ENCODE data around the gene DGLUCY.
"Not testable (repeated sequence)": the region's sequence is repeated elsewhere in the genome, so short reads cannot be mapped to it uniquely, and the experiment has no call there.

DGLUCY gene

DNA sequence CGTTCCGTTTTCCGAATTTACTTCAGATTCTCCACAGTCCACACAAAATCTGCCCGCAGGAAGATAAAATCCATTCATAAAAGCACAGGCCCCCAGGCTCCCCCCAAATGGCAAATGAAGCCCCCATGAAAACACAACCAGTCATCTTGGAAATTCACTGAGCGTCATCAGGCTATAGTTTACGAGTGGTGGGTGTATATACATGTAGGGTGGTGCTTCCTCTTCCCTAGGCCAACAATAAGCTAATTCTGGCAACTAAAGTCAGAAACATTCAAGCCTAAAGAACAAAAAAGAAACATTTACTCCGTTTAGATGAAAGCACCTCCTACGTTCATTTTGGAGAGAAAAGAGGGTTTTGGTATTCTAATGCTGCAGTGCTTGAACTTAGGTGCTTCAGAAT is 124.8 kb downstream of the DGLUCY start:
- in situ Hi-C loops (cut with MboI; ENCODE audit: low sequenced_read_pairs, unreplicated experiment), result no loop called here
- DNase-seq (ENCODE audit: low spot score), result no peak
- TF ChIP-seq, protein P1, sequence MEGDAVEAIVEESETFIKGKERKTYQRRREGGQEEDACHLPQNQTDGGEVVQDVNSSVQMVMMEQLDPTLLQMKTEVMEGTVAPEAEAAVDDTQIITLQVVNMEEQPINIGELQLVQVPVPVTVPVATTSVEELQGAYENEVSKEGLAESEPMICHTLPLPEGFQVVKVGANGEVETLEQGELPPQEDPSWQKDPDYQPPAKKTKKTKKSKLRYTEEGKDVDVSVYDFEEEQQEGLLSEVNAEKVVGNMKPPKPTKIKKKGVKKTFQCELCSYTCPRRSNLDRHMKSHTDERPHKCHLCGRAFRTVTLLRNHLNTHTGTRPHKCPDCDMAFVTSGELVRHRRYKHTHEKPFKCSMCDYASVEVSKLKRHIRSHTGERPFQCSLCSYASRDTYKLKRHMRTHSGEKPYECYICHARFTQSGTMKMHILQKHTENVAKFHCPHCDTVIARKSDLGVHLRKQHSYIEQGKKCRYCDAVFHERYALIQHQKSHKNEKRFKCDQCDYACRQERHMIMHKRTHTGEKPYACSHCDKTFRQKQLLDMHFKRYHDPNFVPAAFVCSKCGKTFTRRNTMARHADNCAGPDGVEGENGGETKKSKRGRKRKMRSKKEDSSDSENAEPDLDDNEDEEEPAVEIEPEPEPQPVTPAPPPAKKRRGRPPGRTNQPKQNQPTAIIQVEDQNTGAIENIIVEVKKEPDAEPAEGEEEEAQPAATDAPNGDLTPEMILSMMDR (IDR thresholded peaks at IDR 0.05; ENCODE audit: borderline replicate concordance, control extremely low read depth, extremely low read depth, insufficient read depth, missing control alignments), result no peak

DNA sequence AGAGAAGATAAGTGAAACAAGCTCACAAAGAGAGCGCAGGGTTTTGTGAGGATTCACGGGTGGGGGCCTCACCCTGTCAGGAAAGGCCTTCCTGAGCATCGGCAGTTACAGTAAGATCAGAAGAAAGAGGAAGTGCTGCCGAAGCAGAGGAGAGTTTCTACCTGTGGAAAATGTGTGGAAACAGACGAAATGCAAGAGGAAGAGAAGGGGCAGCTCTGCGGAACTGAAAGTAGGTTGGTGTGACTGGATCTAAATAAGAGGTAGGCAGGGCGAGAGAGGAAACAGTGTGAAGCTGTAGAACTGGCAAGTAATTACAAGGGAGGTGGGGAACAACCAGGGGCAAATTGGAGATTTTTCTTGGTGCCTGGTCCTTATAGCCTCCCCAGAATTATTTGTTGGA is 128.0 kb downstream of the DGLUCY start:
- TF ChIP-seq, protein P1 (IDR thresholded peaks at IDR 0.05; ENCODE audit: borderline replicate concordance, control extremely low read depth, extremely low read depth, insufficient read depth, missing control alignments), result no peak
- DNase-seq (ENCODE audit: low spot score), result no peak
- in situ Hi-C loops (cut with MboI; ENCODE audit: low sequenced_read_pairs, unreplicated experiment), result no loop called here

GRCh38 chr14:91242635-91243034 is 128.8 kb downstream of the DGLUCY start:
- TF ChIP-seq, protein P1 (IDR thresholded peaks at IDR 0.05; ENCODE audit: borderline replicate concordance, control extremely low read depth, extremely low read depth, insufficient read depth, missing control alignments), result no peak
- in situ Hi-C loops (cut with MboI; ENCODE audit: low sequenced_read_pairs, unreplicated experiment), result no loop called here
- DNase-seq (ENCODE audit: low spot score), result no peak

GRCh38 chr14:91243074-91243471 is 129.2 kb downstream of the DGLUCY start:
- TF ChIP-seq, protein P1 (IDR thresholded peaks at IDR 0.05; ENCODE audit: borderline replicate concordance, control extremely low read depth, extremely low read depth, insufficient read depth, missing control alignments), result no peak
- no peak for DNase-seq (ENCODE audit: low spot score)
- in situ Hi-C loops (cut with MboI; ENCODE audit: low sequenced_read_pairs, unreplicated experiment), result no loop called here

DNA sequence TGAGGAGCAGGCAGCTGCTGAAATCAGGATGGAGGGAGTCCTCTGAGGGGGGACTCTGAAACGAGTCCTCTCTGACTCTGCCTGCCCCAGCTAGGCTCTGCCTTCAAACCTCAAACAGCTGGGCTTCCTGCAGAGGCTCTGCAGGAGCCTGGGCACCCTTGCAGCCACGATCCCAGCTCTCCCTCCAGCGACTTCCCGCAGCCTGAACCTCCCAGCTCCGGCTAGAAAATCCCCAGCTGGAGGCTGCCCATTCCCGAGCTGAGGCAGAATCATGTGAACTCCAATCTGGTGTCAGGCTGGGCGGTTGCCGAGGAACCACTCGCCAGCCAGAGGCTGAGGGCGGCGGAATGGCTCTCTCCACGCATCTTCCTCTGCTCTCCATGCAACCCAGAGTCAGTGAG is 130.6 kb downstream of the DGLUCY start, which contains the start of gene GPR68:
TSS of gene GPR68 (minus strand) at position 204 of the 401 bp plus-strand sequence. CDS start 9,654 bp downstream, outside the sequence.
- in situ Hi-C loops (cut with MboI; ENCODE audit: low sequenced_read_pairs, unreplicated experiment), result no loop called here
- TF ChIP-seq, protein P1 (IDR thresholded peaks at IDR 0.05; ENCODE audit: borderline replicate concordance, control extremely low read depth, extremely low read depth, insufficient read depth, missing control alignments), result no peak
- DNase-seq (ENCODE audit: low spot score), result no peak

DNA sequence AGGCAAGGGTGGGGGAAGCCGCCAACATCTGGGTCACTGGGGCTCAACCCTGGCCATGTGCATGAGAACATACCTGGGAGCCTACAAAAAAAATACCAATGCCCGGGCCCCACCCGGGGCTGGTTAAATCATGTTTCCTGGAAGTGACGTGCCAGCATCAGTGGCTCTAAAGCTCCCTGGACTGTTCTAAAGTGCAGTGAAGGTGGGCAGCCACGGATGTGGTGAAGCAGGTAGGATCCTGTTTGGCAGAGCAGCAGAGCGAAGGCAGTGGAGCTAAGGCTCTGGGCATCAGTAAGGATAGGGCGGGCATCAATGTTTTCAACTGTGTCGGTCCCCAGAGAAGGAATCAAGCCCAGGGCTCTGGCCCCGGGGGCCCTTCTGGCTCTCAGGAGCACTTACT is 131.2 kb downstream of the DGLUCY start:
- in situ Hi-C loops (cut with MboI; ENCODE audit: low sequenced_read_pairs, unreplicated experiment), result no loop called here
- TF ChIP-seq, protein P1 (IDR thresholded peaks at IDR 0.05; ENCODE audit: borderline replicate concordance, control extremely low read depth, extremely low read depth, insufficient read depth, missing control alignments), result no peak
- no peak for DNase-seq (ENCODE audit: low spot score)

DNA sequence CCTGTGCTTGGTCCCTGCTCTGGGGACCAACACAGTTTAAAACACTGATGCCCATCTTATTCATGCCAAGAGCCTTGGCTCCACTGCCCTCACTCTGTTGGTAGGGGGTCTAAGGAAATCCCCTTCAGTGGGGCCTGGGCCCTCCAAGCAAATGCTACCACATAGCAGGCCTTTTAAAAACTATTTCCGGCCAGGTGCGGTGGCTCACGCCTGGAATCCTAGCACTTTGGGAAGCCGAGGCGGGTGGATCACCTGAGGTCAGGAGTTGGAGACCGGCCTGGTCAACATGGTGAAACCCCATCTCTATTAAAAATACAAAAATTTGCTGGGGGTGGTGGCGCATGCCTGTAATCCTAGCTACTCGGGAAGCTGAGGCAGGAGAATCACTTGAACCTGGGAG is 131.7 kb downstream of the DGLUCY start:
- DNase-seq (ENCODE audit: low spot score); in situ Hi-C loops (cut with MboI; ENCODE audit: low sequenced_read_pairs, unreplicated experiment): not testable (repeated sequence)

All from GM13976 (cell line).